Erythroblast (primary cell): Measurements from ENCODE around the gene GGT6.

Experiments used
- DNase-seq, 2 experiments: peaks; one replicate each; lab custom pipeline; 2025; lab: John Stamatoyannopoulos, UW
- GATA1 ChIP-seq: IDR thresholded peaks from 2 replicates; pipeline ENCODE4 v1.6.1; 2011; ENCODE audit warnings: low read depth, mild to moderate bottlenecking, control low read depth, low read length, moderate library complexity
- POLR2A ChIP-seq: IDR thresholded peaks from 2 replicates; pipeline ENCODE4 v1.6.1; 2011; ENCODE audit warnings: mild to moderate bottlenecking, low read length

Gene GGT6

GRCh38 chr17:4555873-4556759 is 4.3 kb downstream of the GGT6 start:
- no peak for TF ChIP-seq POLR2A
- no peak for TF ChIP-seq GATA1
- DNase-seq = no peak

DNA sequence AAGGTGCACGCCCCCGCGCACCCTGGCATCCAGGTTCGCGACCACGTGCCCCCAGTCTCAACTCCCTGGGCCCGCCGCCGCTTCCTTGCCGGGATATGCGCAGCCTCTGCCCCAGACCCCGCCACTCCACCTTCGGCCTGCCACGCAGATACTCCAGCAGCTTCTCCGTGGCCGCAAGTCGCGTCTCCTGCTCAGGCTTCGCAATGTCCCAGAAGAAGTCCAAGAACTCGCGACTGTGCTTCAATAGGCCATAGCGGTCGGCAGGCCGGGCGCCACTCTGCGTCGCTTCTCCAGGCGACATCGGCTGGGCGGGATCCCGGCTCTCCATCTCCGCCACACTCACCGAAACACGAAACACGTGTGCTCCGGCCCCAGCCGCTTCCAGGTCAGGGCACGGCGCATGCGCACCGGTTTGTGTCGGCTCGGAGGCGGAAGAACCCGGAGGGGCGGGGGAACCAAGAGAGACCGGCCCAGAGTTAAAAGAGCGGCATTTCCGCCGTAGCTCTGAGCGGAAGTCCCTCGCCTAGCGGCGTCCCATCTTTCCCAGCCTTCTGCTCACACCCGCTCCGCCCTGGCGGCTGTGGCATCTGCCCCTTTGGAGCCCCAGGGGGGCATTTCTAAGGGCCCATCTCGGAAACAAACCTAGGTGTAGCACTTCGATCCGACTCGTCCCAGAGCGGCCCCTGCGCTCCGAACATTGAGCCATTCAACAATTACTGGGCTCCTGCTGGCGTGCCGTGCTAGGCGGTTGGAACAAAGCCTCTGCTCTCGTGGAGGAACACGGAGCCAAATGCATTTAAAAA is 5.2 kb downstream of the GGT6 start, which contains the start of gene MYBBP1A:
TSS of gene MYBBP1A (minus strand) at position 388 of the 803 bp plus-strand sequence. CDS start at position 328, 60 bp downstream.
- TF ChIP-seq POLR2A = peak; percentile 84
- TF ChIP-seq GATA1 = no peak
- peak; percentile 95 to 97 for DNase-seq

GRCh38 chr17:4554441-4554996 is 5.9 kb downstream of the GGT6 start:
- TF ChIP-seq POLR2A (no peak), GATA1 (no peak)

DNA sequence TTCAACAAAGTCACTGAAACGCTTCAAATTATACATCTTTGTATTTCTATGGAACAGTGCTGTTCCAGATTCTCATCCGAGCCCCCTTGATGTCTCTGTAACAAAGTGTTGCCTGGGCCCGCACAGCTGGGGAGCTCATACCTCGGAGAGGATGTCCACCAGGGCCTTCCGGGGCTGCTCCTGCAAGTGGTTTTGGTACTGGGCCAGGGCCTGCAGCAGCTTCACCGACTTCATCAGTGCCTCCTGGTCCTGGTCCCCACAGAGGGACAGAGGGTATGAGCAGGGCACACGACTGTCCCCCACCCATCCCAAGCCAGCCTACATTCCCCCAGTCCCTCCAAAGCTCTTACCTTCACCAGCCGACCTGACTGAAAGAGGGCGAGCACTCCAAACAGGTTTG is 6.7 kb downstream of the GGT6 start:
- no peak for DNase-seq
- no peak for TF ChIP-seq POLR2A
- TF ChIP-seq GATA1 = no peak

More at GRCh38 chr17:4554441-4554996, 5.9 kb downstream of the GGT6 start:
- peak in 1 of 2 experiments; percentile 36 for DNase-seq

GRCh38 chr17:4551796-4552525 is 8.4 kb downstream of the GGT6 start:
- no peak for DNase-seq
- TF ChIP-seq GATA1 = no peak
- no peak for TF ChIP-seq POLR2A

GRCh38 chr17:4551141-4551540 is 9.2 kb downstream of the GGT6 start:
- no peak for TF ChIP-seq GATA1
- no peak for TF ChIP-seq POLR2A
- peak in 1 of 2 experiments; percentile 18 for DNase-seq

GRCh38 chr17:4550534-4551039 is 9.8 kb downstream of the GGT6 start:
- no peak for DNase-seq
- TF ChIP-seq POLR2A = no peak
- TF ChIP-seq GATA1 = no peak

- no peak for DNase-seq
- no peak for TF ChIP-seq GATA1
- TF ChIP-seq POLR2A = no peak
Measured at GRCh38 chr17:4549781-4550533, 10.4 kb downstream of the GGT6 start.

GRCh38 chr17:4548721-4549531 is 11.5 kb downstream of the GGT6 start:
- TF ChIP-seq POLR2A (no peak), GATA1 (no peak)
- no peak for DNase-seq

DNA sequence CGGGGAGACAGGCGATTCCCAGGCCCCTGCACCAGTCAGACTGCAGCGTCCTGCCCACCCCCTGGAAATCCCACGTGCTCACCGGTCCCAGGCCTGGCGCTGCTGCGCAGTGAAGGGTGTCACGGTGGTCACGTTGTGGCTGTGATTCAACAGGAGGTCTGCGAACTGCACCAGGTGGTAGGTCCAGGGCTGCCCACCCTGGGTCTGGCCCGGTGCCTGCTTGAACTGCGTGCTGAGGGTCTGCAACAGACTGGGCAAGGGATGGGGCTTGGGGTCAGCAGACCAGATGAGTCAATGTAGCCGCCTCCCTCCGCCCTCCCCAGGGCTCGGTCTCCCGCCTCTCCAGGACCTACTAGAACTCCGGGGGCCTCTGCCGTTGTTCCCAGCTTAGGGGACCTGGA is 12.3 kb downstream of the GGT6 start:
- TF ChIP-seq GATA1 (no peak), POLR2A (no peak)
- DNase-seq = no peak

DNA sequence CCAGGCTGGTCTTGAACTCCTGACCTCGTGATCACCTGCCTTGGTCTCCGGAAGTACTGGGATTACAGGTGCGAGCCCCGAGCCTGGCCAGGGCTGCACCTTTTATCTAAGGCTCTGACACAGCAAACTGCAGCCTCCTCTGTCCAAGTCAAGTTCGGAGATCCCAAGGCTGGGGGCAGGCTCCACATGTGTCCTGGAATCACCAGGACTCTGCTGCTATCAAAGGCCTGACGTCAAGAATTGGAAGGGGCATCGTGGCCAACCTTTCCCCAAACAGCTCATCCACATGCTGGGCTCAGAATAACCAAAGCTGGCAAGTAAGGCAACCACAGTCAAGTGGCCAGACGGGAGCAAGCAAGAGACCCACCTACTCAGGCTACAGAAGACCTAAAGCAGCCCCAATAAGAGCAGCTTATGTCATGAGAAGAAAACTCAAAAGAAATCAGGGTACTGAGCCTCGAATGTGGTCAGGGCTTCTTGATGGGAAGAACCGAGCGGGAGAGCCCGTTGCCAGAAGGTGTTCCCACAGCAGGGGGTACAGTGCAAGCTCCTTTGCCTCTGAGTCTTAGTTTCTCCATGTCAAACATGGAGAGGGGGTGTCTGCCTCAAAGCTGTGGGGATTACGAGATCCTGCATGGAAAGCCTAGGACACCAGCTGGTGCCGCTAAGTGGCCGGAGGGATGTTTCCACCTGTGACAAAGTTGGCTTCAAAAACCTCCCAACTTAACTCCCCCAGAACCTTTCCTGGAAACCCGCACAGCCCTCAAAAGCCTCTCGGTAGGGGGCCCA is 13.1 kb downstream of the GGT6 start:
- TF ChIP-seq GATA1 (no peak), POLR2A (no peak)
- no peak for DNase-seq
